Neural progenitor cell (in vitro differentiated cells): Measurements from ENCODE around the gene PRKCA. TPM values are rescaled to one million over a fixed set of nuclear protein-coding genes. Genes with fewer than 3 reads are reported as not detected.
"Not testable (repeated sequence)": the region's sequence is repeated elsewhere in the genome, so short reads cannot be mapped to it uniquely, and the experiment has no call there.

Experiments used
- DNase-seq: peaks from one replicate; pipeline ENCODE4 v3.0.0-alpha.2; 2016; ENCODE audit warnings: low spot score
- H2AFZ ChIP-seq: fragments of 200-600 bp; sonication (generic); replicated peaks from 2 replicates; pipeline ENCODE4 v1.6.1; 2016; ENCODE audit warnings: antibody characterized with exemption
- H3F3A ChIP-seq: fragments of 200-600 bp; sonication (generic); 2 replicates; pipeline ENCODE4 v1.6.1; 2016; ENCODE audit warnings: antibody characterized with exemption, low read depth
- H3K27ac ChIP-seq: fragments of 200-600 bp; sonication (generic); 2 replicates; pipeline ENCODE4 v1.5.1; 2016; ENCODE audit warnings: mild to moderate bottlenecking
- H3K27me3 ChIP-seq: fragments of 200-600 bp; sonication (generic); 2 replicates; pipeline ENCODE4 v1.6.1; 2016; ENCODE audit warnings: mild to moderate bottlenecking, moderate library complexity
- H3K36me3 ChIP-seq: fragments of 200-600 bp; sonication (generic); 2 replicates; pipeline ENCODE4 v1.5.1; 2016
- H3K4me1 ChIP-seq: fragments of 200-600 bp; sonication (generic); 2 replicates; pipeline ENCODE4 v1.6.1; 2016; ENCODE audit warnings: mixed run types
- H3K4me2 ChIP-seq: fragments of 200-600 bp; sonication (generic); 2 replicates; pipeline ENCODE4 v1.6.1; 2016
- H3K4me3 ChIP-seq: fragments of 200-600 bp; sonication (generic); 2 replicates; pipeline ENCODE4 v1.5.1; 2016
- H3K79me2 ChIP-seq: fragments of 200-600 bp; sonication (generic); 2 replicates; pipeline ENCODE4 v1.6.1; 2016; ENCODE audit warnings: low read depth
- H3K9ac ChIP-seq: fragments of 200-600 bp; sonication (generic); 2 replicates; pipeline ENCODE4 v1.6.1; 2016
- H3K9me3 ChIP-seq: fragments of 200-600 bp; sonication (generic); 2 replicates; pipeline ENCODE4 v1.5.1; 2016; ENCODE audit warnings: low read depth
- H4K20me1 ChIP-seq: fragments of 200-600 bp; sonication (generic); 2 replicates; pipeline ENCODE4 v1.6.1; 2016; ENCODE audit warnings: low read depth
- H3K27ac Mint-ChIP-seq: 3 replicates; pipeline ENCODE4 v1.8.0; 2021; ENCODE audit warnings: mixed read lengths
- H3K27me3 Mint-ChIP-seq: 2 replicates; pipeline ENCODE4 v1.8.0; 2022; ENCODE audit warnings: low read depth, mild to moderate bottlenecking, inconsistent platforms, moderate library complexity, mixed read lengths; ENCODE audit not compliant: insufficient read depth
- H3K36me3 Mint-ChIP-seq: 3 replicates; pipeline ENCODE4 v1.8.0; 2021; ENCODE audit warnings: mixed read lengths
- H3K4me1 Mint-ChIP-seq: 3 replicates; pipeline ENCODE4 v1.8.0; 2021; ENCODE audit warnings: mixed read lengths
- H3K4me3 Mint-ChIP-seq: 3 replicates; pipeline ENCODE4 v1.8.0; 2021; ENCODE audit warnings: mild to moderate bottlenecking, moderate library complexity, mixed read lengths
- H3K9me3 Mint-ChIP-seq: 3 replicates; pipeline ENCODE4 v1.8.0; 2020; ENCODE audit warnings: mixed read lengths
- CTCF ChIP-seq: fragments of 200-600 bp; sonication (generic); IDR thresholded peaks from 2 replicates; pipeline ENCODE4 v1.5.1; 2017; ENCODE audit warnings: antibody characterized with exemption, mild to moderate bottlenecking
- EZH2 ChIP-seq: fragments of 200-600 bp; sonication (generic); IDR thresholded peaks from 2 replicates; pipeline ENCODE4 v1.6.1; 2017; ENCODE audit warnings: antibody characterized with exemption, mild to moderate bottlenecking, moderate library complexity
- EZH2phosphoT487 ChIP-seq: fragments of 200-600 bp; sonication (generic); IDR thresholded peaks from 2 replicates; pipeline ENCODE4 v1.6.1; 2017; ENCODE audit warnings: antibody characterized with exemption
- total RNA-seq: library from RNA; depleted of rRNA; stranded (reverse); fragments of >200 nt; gene quantifications from 2 replicates; pipeline ENCODE4 v1.2.3, GENCODE V29; 2015; ENCODE audit warnings: low replicate concordance

The PRKCA gene
- total RNA-seq, 1 donor from 2014 or later = 2.1 TPM

GRCh38 chr17:66711401-66711800, 409.0 kb downstream of the PRKCA start:
- Mint-ChIP-seq H3K36me3 (no peaks in the 10 kb centered on the region), H3K4me1 (peaks cover 56% of the 10 kb centered on the region), H3K27me3 (peaks cover 8% of the 10 kb centered on the region), H3K27ac (peak overlapping the region; percentile 92), H3K9me3 (peaks cover 2% of the 10 kb centered on the region), H3K4me3 (no peak overlapping the region)
- no peak for DNase-seq
- Histone ChIP-seq H3K9me3 (no peaks in the 10 kb centered on the region), H3K27ac (no peak overlapping the region), H3K9ac (no peak overlapping the region), H3K27me3 (no peaks in the 10 kb centered on the region), H3K79me2 (no peaks in the 10 kb centered on the region), H3K4me3 (no peak overlapping the region), H3F3A (no peaks in the 10 kb centered on the region), H3K4me2 (no peak overlapping the region), H4K20me1 (no peaks in the 10 kb centered on the region), H3K4me1 (peaks cover 32% of the 10 kb centered on the region), H3K36me3 (no peaks in the 10 kb centered on the region), H2AFZ (no peak overlapping the region)
- TF ChIP-seq EZH2 (no peak), EZH2phosphoT487 (no peak), CTCF (no peak)

- Histone ChIP-seq H3K9ac (no peak overlapping the region), H3F3A (no peaks in the 10 kb centered on the region), H3K4me3 (no peak overlapping the region), H3K4me1 (peaks cover 27% of the 10 kb centered on the region), H3K79me2 (no peaks in the 10 kb centered on the region), H3K27ac (no peak overlapping the region), H3K27me3 (no peaks in the 10 kb centered on the region), H4K20me1 (no peaks in the 10 kb centered on the region), H3K36me3 (no peaks in the 10 kb centered on the region), H2AFZ (peak overlapping the region; percentile 22), H3K4me2 (no peak overlapping the region), H3K9me3 (no peaks in the 10 kb centered on the region)
- no peak for DNase-seq
- no peaks in the 10 kb centered on the region for H3K36me3 Mint-ChIP-seq
- no peak overlapping the region for H3K4me3 Mint-ChIP-seq
- peaks cover 56% of the 10 kb centered on the region for H3K4me1 Mint-ChIP-seq
- peaks cover 2% of the 10 kb centered on the region for H3K9me3 Mint-ChIP-seq
- no peak for TF ChIP-seq CTCF
- no peak for TF ChIP-seq EZH2phosphoT487
- no peak for TF ChIP-seq EZH2
- peaks cover 8% of the 10 kb centered on the region for H3K27me3 Mint-ChIP-seq
- H3K27ac Mint-ChIP-seq = peak overlapping the region; percentile 91
Measured at GRCh38 chr17:66711881-66712321, 409.5 kb downstream of the PRKCA start.

DNA sequence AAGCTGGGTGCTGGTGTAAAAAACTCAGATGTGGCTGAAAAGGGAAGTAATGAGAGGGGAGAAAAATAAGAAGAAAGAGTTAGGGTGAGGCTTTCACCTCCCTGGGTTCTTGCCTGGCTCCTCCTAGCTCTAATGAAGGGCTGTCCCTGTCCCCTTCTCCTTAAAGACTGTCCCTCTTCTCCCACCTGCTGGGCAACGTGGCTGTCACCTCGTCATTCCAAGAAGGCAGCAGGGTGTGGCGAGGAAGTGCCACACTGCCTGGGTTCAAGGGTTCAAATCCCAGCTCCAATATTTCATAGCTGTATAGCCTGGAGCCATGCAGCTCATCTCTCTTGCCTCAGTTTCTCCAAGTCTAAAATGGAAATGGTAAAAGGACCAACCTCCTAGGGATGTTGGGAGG, 410.0 kb downstream of the PRKCA start:
- no peak overlapping the region for H3K27ac ChIP-seq
- H3K9me3 ChIP-seq = no peaks in the 10 kb centered on the region
- no peaks in the 10 kb centered on the region for H3K36me3 ChIP-seq
- H3K4me1 ChIP-seq = peaks cover 21% of the 10 kb centered on the region
- H3K27ac Mint-ChIP-seq = peak overlapping the region; percentile 91
- TF ChIP-seq EZH2 (no peak), EZH2phosphoT487 (no peak), CTCF (no peak)
- no peaks in the 10 kb centered on the region for H3K36me3 Mint-ChIP-seq
- H3K79me2 ChIP-seq = no peaks in the 10 kb centered on the region
- peaks cover 8% of the 10 kb centered on the region for H3K27me3 Mint-ChIP-seq
- no peaks in the 10 kb centered on the region for H4K20me1 ChIP-seq
- H3K27me3 ChIP-seq = no peaks in the 10 kb centered on the region
- no peak overlapping the region for H3K4me3 ChIP-seq
- no peak overlapping the region for H3K4me3 Mint-ChIP-seq
- no peak overlapping the region for H3K9ac ChIP-seq
- DNase-seq = no peak
- no peak overlapping the region for H3K4me2 ChIP-seq
- peaks cover 2% of the 10 kb centered on the region for H3K9me3 Mint-ChIP-seq
- peak overlapping the region; percentile 22 for H2AFZ ChIP-seq
- H3F3A ChIP-seq = no peaks in the 10 kb centered on the region
- H3K4me1 Mint-ChIP-seq = peaks cover 56% of the 10 kb centered on the region

GRCh38 chr17:66713021-66713532, 410.7 kb downstream of the PRKCA start:
- H3K9ac ChIP-seq, H3K27me3 ChIP-seq, H3K36me3 Mint-ChIP-seq, H3K36me3 ChIP-seq, H3K4me3 Mint-ChIP-seq, H3K27ac Mint-ChIP-seq, H3F3A ChIP-seq, H3K4me3 ChIP-seq, H3K9me3 Mint-ChIP-seq, H2AFZ ChIP-seq, H3K9me3 ChIP-seq, H3K27me3 Mint-ChIP-seq, H4K20me1 ChIP-seq, H3K4me2 ChIP-seq, H3K79me2 ChIP-seq, H3K27ac ChIP-seq, DNase-seq: not testable (repeated sequence)
- H3K4me1 ChIP-seq = peaks cover 20% of the 10 kb centered on the region
- H3K4me1 Mint-ChIP-seq = peaks cover 57% of the 10 kb centered on the region
